Transverse colon (tissue), 4 donors: ENCODE results near the gene MRPL39.

ENCODE experiments used
- POLR2AphosphoS5 ChIP-seq, 3 donors: sonication (generic); formaldehyde crosslinking; IDR thresholded peaks; one replicate each; pipeline ENCODE4 v1.6.1; 2016; ENCODE audit warnings: antibody characterized with exemption in 3 of 3
- TF ChIP-seq, protein P1 (sequence below), 5 experiments: fragments of 200-600 bp in 3 of 5; fragments of 450-650 bp in 2 of 5; sonication (generic) in 3 of 5; IDR thresholded peaks; 1 replicate in 2 of 5; 2 replicates in 3 of 5; pipeline ENCODE4 v1.5.1; 2016 to 2017; ENCODE audit warnings: antibody characterized with exemption in 5 of 5, inconsistent platforms in 3 of 5, mild to moderate bottlenecking in 2 of 5, moderate library complexity in 1 of 5

DNA sequence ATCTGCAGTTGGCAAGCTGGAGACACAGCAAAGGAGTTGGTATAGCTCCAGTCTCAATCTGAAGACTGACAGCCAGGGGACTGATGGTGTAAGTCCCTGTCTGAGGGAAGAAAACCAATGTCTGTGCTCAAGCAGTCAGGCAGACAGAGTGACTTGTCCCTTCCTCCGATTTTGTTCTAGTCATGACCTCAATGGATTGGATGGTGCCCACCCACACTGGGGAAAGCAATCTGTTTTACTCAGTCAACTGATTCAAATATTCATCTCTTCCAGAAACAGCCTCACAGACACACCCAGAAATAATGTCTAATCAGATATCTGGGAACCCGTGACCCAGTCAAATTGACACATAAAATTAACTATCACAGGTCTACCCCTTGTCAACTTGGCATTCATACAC, 11.9 kb upstream of the MRPL39 start:
- TF ChIP-seq POLR2AphosphoS5 (IDR thresholded peaks at IDR 0.05): no peak
- TF ChIP-seq, protein P1, sequence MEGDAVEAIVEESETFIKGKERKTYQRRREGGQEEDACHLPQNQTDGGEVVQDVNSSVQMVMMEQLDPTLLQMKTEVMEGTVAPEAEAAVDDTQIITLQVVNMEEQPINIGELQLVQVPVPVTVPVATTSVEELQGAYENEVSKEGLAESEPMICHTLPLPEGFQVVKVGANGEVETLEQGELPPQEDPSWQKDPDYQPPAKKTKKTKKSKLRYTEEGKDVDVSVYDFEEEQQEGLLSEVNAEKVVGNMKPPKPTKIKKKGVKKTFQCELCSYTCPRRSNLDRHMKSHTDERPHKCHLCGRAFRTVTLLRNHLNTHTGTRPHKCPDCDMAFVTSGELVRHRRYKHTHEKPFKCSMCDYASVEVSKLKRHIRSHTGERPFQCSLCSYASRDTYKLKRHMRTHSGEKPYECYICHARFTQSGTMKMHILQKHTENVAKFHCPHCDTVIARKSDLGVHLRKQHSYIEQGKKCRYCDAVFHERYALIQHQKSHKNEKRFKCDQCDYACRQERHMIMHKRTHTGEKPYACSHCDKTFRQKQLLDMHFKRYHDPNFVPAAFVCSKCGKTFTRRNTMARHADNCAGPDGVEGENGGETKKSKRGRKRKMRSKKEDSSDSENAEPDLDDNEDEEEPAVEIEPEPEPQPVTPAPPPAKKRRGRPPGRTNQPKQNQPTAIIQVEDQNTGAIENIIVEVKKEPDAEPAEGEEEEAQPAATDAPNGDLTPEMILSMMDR (IDR thresholded peaks at IDR 0.05): no peak
